ENCODE measurements around the gene AZGP1. TPM values are rescaled to one million over a fixed set of nuclear protein-coding genes. Genes with fewer than 3 reads are reported as not detected.
A peak's percentile ranks its signal among the peaks of the same experiment; 100 is the strongest.

AZGP1 gene
- total and polyA plus RNA-seq, 2 of the 13 experiments (the other 11 are each of a cell fraction or from before 2014, with no cell fraction given): 93.8 to 229 TPM

DNA sequence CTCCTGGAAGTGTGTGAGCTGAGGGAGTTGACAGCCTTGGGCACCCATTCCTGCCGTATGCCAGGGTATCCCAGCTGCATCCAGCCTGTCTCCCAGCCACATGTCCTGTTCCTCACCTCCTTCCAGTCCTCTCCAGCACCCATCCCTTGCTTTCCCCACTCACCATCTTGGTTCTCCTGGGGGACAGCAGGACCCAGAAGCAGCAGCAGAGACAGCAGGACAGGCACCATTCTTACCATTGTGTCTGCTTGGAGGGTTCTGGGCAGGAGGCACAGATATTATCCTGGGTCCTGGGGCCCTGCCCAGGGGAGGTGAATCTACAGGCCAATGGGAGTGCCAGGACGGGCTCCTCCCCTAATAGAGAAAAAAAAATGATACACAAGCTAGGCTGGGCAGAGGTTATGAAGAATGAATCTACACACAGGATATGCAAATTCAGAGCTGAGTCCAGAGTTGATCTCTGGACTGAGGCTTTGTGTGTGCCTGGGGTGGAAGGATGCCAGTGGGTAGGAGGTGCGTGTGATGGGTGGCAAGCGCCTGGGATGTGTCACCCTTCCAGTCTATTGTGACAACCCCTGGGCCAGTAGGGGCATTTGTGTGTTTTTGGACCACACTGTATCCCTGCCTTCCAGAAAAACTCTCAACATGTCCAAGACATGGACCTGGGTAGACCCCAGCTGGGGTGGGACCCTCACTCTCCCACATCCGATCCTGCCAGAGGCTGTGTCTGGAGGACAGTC, at the start of gene AZGP1 (continued):
- TF ChIP-seq AGO2 (optimal IDR thresholded peaks at IDR 0.05; ENCODE audit: low read depth, low read length): no peak
- no peak for TF ChIP-seq SRSF1 (optimal IDR thresholded peaks at IDR 0.05; ENCODE audit: low read depth, low read length)
- TF ChIP-seq, protein P1, sequence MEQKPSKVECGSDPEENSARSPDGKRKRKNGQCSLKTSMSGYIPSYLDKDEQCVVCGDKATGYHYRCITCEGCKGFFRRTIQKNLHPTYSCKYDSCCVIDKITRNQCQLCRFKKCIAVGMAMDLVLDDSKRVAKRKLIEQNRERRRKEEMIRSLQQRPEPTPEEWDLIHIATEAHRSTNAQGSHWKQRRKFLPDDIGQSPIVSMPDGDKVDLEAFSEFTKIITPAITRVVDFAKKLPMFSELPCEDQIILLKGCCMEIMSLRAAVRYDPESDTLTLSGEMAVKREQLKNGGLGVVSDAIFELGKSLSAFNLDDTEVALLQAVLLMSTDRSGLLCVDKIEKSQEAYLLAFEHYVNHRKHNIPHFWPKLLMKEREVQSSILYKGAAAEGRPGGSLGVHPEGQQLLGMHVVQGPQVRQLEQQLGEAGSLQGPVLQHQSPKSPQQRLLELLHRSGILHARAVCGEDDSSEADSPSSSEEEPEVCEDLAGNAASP (CRISPR knock-in tag; IDR thresholded peaks at IDR 0.05; ENCODE audit: borderline replicate concordance): no peak

DNA sequence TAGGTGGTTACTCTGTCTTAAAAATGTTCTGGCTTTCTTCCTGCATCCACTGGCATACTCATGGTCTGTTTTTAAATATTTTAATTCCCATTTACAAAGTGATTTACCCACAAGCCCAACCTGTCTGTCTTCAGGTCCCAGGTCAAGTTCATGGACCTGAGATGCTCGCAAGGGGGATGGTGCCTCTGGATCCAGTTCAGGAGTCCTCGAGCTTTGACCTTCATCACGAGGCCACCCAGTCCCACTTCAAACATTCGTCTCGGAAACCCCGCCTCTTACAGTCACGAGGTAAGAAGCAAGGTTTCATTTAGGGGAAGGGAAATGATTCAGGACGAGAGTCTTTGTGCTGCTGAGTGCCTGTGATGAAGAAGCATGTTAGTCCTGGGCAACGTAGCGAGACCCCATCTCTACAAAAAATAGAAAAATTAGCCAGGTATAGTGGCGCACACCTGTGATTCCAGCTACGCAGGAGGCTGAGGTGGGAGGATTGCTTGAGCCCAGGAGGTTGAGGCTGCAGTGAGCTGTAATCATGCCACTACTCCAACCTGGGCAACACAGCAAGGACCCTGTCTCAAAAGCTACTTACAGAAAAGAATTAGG, 48.3 kb upstream of the AZGP1 start:
- POLR2A ChIA-PET: interaction anchor here (0.6 to 1.6 kb wide), 14 partner anchors 9 to 30 kb away, joined by 3 to 24 read pairs (median 5); partner anchors contain the start of genes ZKSCAN1 and ZSCAN21
- TF ChIP-seq, protein P1 (CRISPR knock-in tag; IDR thresholded peaks at IDR 0.05; ENCODE audit: borderline replicate concordance): peak; percentile 89; the same call in 1 of the 2 replicates
- TF ChIP-seq ZNF878 (CRISPR knock-in tag; IDR thresholded peaks at IDR 0.05) (no peak), MEIS1 (CRISPR knock-in tag; IDR thresholded peaks at IDR 0.05; ENCODE audit: borderline replicate concordance) (no peak), SMAD1 (CRISPR knock-in tag; IDR thresholded peaks at IDR 0.05; ENCODE audit: borderline replicate concordance, low read depth) (peak; percentile 51; the same call in 1 of the 2 replicates), KLF12 (CRISPR knock-in tag; IDR thresholded peaks at IDR 0.05; ENCODE audit: borderline replicate concordance) (no peak), ZNF224 (CRISPR knock-in tag; IDR thresholded peaks at IDR 0.05) (no peak), HCFC1 (IDR thresholded peaks at IDR 0.05; ENCODE audit: low read depth, low read length) (no peak), FLYWCH1 (CRISPR knock-in tag; IDR thresholded peaks at IDR 0.05) (no peak)
- TF ChIP-seq, protein P2, sequence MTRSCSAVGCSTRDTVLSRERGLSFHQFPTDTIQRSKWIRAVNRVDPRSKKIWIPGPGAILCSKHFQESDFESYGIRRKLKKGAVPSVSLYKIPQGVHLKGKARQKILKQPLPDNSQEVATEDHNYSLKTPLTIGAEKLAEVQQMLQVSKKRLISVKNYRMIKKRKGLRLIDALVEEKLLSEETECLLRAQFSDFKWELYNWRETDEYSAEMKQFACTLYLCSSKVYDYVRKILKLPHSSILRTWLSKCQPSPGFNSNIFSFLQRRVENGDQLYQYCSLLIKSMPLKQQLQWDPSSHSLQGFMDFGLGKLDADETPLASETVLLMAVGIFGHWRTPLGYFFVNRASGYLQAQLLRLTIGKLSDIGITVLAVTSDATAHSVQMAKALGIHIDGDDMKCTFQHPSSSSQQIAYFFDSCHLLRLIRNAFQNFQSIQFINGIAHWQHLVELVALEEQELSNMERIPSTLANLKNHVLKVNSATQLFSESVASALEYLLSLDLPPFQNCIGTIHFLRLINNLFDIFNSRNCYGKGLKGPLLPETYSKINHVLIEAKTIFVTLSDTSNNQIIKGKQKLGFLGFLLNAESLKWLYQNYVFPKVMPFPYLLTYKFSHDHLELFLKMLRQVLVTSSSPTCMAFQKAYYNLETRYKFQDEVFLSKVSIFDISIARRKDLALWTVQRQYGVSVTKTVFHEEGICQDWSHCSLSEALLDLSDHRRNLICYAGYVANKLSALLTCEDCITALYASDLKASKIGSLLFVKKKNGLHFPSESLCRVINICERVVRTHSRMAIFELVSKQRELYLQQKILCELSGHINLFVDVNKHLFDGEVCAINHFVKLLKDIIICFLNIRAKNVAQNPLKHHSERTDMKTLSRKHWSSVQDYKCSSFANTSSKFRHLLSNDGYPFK (CRISPR knock-in tag; IDR thresholded peaks at IDR 0.05; ENCODE audit: borderline replicate concordance): no peak
- TF ChIP-seq, protein P3, sequence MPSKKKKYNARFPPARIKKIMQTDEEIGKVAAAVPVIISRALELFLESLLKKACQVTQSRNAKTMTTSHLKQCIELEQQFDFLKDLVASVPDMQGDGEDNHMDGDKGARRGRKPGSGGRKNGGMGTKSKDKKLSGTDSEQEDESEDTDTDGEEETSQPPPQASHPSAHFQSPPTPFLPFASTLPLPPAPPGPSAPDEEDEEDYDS (CRISPR knock-in tag; IDR thresholded peaks at IDR 0.05): peak; percentile 53; the same call in 1 of the 2 replicates

More for the DNA sequence above, 48.3 kb upstream of the AZGP1 start:
- H3K27ac ChIP-seq (ENCODE audit: extremely low read length, insufficient read depth, low read length): peak overlapping the region; percentile 49
- CTCF ChIA-PET (ENCODE audit: low intra/inter-chr PET ratio, low total read pairs): no interaction called here
- no peaks in the 10 kb centered on the region for H3K9me3 ChIP-seq (ENCODE audit: low read length)
- no peaks in the 10 kb centered on the region for H3K27me3 ChIP-seq (ENCODE audit: control insufficient read depth in 1 of 2, insufficient read depth in 2 of 2, low read length in 2 of 2)
- no peak overlapping the region for H3K9ac ChIP-seq (ENCODE audit: insufficient read depth, low read depth, low read length)
- in situ Hi-C loops (cut with HindIII; ENCODE audit: extremely low pct_ligation_motif_present, low pct_unique_long_range_greater_than_20kb) (no loop called here), intact Hi-C loops (cut with micrococcal nuclease; ENCODE audit: unreplicated experiment) (no loop called here)
- peaks cover 16% of the 10 kb centered on the region; the same call in 1 of the 2 replicates for H4K20me1 ChIP-seq (ENCODE audit: insufficient read depth, low read length)
- FAIRE-seq: peak; percentile 23
- no peak overlapping the region for H2AFZ ChIP-seq (ENCODE audit: low read length)
- no TSS peak for BruUV-seq (replicated peaks)
- DNase-seq (ENCODE audit: low spot score): peak; percentile 69
- no peak overlapping the region; the same call in 1 of the 2 replicates for H3K4me2 ChIP-seq (ENCODE audit: low read depth, low read length)
- H3K4me1 ChIP-seq (ENCODE audit: insufficient read depth, low read length): peaks cover 72% of the 10 kb centered on the region
- H3K79me2 ChIP-seq (ENCODE audit: insufficient read depth, low read length): peaks cover 44% of the 10 kb centered on the region
- peaks cover 20 to 61% of the 10 kb centered on the region in 2 experiments for H3K36me3 ChIP-seq (replicated peaks in 1 of 2; ENCODE audit: control insufficient read depth in 1 of 2, insufficient read depth in 2 of 2, low read length in 2 of 2)
- peak; percentile 58 for ATAC-seq
- no peak overlapping the region for H3K4me3 ChIP-seq (replicated peaks in 1 of 3; ENCODE audit: insufficient read depth in 1 of 3, low read depth in 2 of 3, low read length in 3 of 3)
- 45% methylated on average over 12 of the region's 12 CpGs for WGBS (ENCODE audit: low lambda C conversion rate)

Measured in HepG2 (cell line).